ENCODE measurements around the gene RNF112. TPM values are rescaled to one million over a fixed set of nuclear protein-coding genes. Genes with fewer than 3 reads are reported as not detected.

Gene RNF112
- total RNA-seq, 1 donor: 0.21 TPM

- Histone ChIP-seq H3K4me3 (ENCODE audit: low read length) (no peak overlapping the region), H3K9me3 (ENCODE audit: low read depth, low read length) (no peaks in the 10 kb centered on the region), H3K4me1 (ENCODE audit: insufficient read depth, low read length) (peaks cover 60% of the 10 kb centered on the region), H3K27me3 (ENCODE audit: insufficient read depth, low read length) (no peaks in the 10 kb centered on the region)
These were observed 40.5 kb upstream of the RNF112 start for GRCh38 chr17:19370493-19370960.

- Histone ChIP-seq H3K4me3 (ENCODE audit: low read length) (no peak overlapping the region), H3K27me3 (ENCODE audit: insufficient read depth, low read length) (no peaks in the 10 kb centered on the region), H3K9me3 (ENCODE audit: low read depth, low read length) (no peaks in the 10 kb centered on the region), H3K4me1 (ENCODE audit: insufficient read depth, low read length) (peaks cover 64% of the 10 kb centered on the region)
These were observed 39.6 kb upstream of the RNF112 start for GRCh38 chr17:19371259-19372010.

- Histone ChIP-seq H3K4me1 (ENCODE audit: insufficient read depth, low read length) (peaks cover 69% of the 10 kb centered on the region), H3K4me3 (ENCODE audit: low read length) (no peak overlapping the region), H3K9me3 (ENCODE audit: low read depth, low read length) (no peaks in the 10 kb centered on the region), H3K27me3 (ENCODE audit: insufficient read depth, low read length) (no peaks in the 10 kb centered on the region)
These were observed 39.0 kb upstream of the RNF112 start for GRCh38 chr17:19372011-19372370.

- H3K4me3 ChIP-seq (ENCODE audit: low read length): no peak overlapping the region
These were observed 38.6 kb upstream of the RNF112 start for GRCh38 chr17:19372439-19372838.

GRCh38 chr17:19372866-19373504 lies 38.0 kb upstream of the RNF112 start:
- no peak overlapping the region for H3K4me3 ChIP-seq (ENCODE audit: low read length)
- H3K9me3 ChIP-seq (ENCODE audit: low read depth, low read length): no peaks in the 10 kb centered on the region
- H3K27me3 ChIP-seq (ENCODE audit: insufficient read depth, low read length): no peaks in the 10 kb centered on the region
- H3K4me1 ChIP-seq (ENCODE audit: insufficient read depth, low read length): peaks cover 68% of the 10 kb centered on the region

More at GRCh38 chr17:19372439-19372838, 38.6 kb upstream of the RNF112 start:
- Histone ChIP-seq H3K27me3 (ENCODE audit: insufficient read depth, low read length) (no peaks in the 10 kb centered on the region), H3K4me1 (ENCODE audit: insufficient read depth, low read length) (peaks cover 70% of the 10 kb centered on the region), H3K9me3 (ENCODE audit: low read depth, low read length) (no peaks in the 10 kb centered on the region)

GRCh38 chr17:19374136-19374535 lies 36.9 kb upstream of the RNF112 start:
- peaks cover 64% of the 10 kb centered on the region for H3K4me1 ChIP-seq (ENCODE audit: insufficient read depth, low read length)
- no peaks in the 10 kb centered on the region for H3K27me3 ChIP-seq (ENCODE audit: insufficient read depth, low read length)

GRCh38 chr17:19375732-19376131 lies 35.3 kb upstream of the RNF112 start:
- Histone ChIP-seq H3K4me1 (ENCODE audit: insufficient read depth, low read length) (peaks cover 54% of the 10 kb centered on the region), H3K27me3 (ENCODE audit: insufficient read depth, low read length) (no peaks in the 10 kb centered on the region), H3K4me3 (ENCODE audit: low read length) (no peak overlapping the region), H3K9me3 (ENCODE audit: low read depth, low read length) (no peaks in the 10 kb centered on the region)

More at GRCh38 chr17:19374136-19374535, 36.9 kb upstream of the RNF112 start:
- no peak overlapping the region for H3K4me3 ChIP-seq (ENCODE audit: low read length)
- no peaks in the 10 kb centered on the region for H3K9me3 ChIP-seq (ENCODE audit: low read depth, low read length)

GRCh38 chr17:19376811-19377210 lies 34.2 kb upstream of the RNF112 start:
- H3K4me3 ChIP-seq (ENCODE audit: low read length): no peak overlapping the region
- H3K9me3 ChIP-seq (ENCODE audit: low read depth, low read length): no peaks in the 10 kb centered on the region
- no peaks in the 10 kb centered on the region for H3K27me3 ChIP-seq (ENCODE audit: insufficient read depth, low read length)
- H3K4me1 ChIP-seq (ENCODE audit: insufficient read depth, low read length): peaks cover 43% of the 10 kb centered on the region

- no peaks in the 10 kb centered on the region for H3K27me3 ChIP-seq (ENCODE audit: insufficient read depth, low read length)
- H3K4me3 ChIP-seq (ENCODE audit: low read length): peak overlapping the region; percentile 78
- no peaks in the 10 kb centered on the region for H3K9me3 ChIP-seq (ENCODE audit: low read depth, low read length)
- peaks cover 34% of the 10 kb centered on the region for H3K4me1 ChIP-seq (ENCODE audit: insufficient read depth, low read length)
These were observed 33.2 kb upstream of the RNF112 start for GRCh38 chr17:19377602-19378415.

GRCh38 chr17:19378416-19379360 lies 32.3 kb upstream of the RNF112 start, which contains the start of gene MAPK7:
MAPK7 (plus strand) TSS chr17:19378498; CDS start chr17:19378901, 403 bp downstream.
- H3K4me1 ChIP-seq (ENCODE audit: insufficient read depth, low read length): peaks cover 25% of the 10 kb centered on the region
- H3K4me3 ChIP-seq (ENCODE audit: low read length): peak within 1 kb of the TSS; percentile 78
- H3K27me3 ChIP-seq (ENCODE audit: insufficient read depth, low read length): no peaks in the 10 kb centered on the region
- no peaks in the 10 kb centered on the region for H3K9me3 ChIP-seq (ENCODE audit: low read depth, low read length)

GRCh38 chr17:19379361-19380065 lies 31.5 kb upstream of the RNF112 start:
- Histone ChIP-seq H3K4me3 (ENCODE audit: low read length) (peak overlapping the region; percentile 78), H3K4me1 (ENCODE audit: insufficient read depth, low read length) (peaks cover 27% of the 10 kb centered on the region), H3K9me3 (ENCODE audit: low read depth, low read length) (no peaks in the 10 kb centered on the region), H3K27me3 (ENCODE audit: insufficient read depth, low read length) (no peaks in the 10 kb centered on the region)

- Histone ChIP-seq H3K27me3 (ENCODE audit: insufficient read depth, low read length) (no peaks in the 10 kb centered on the region), H3K9me3 (ENCODE audit: low read depth, low read length) (no peaks in the 10 kb centered on the region), H3K4me3 (ENCODE audit: low read length) (no peak overlapping the region), H3K4me1 (ENCODE audit: insufficient read depth, low read length) (peaks cover 39% of the 10 kb centered on the region)
These were observed 30.3 kb upstream of the RNF112 start for GRCh38 chr17:19380481-19381301.

GRCh38 chr17:19381361-19381740 lies 29.7 kb upstream of the RNF112 start:
- no peak overlapping the region for H3K4me3 ChIP-seq (ENCODE audit: low read length)
- H3K9me3 ChIP-seq (ENCODE audit: low read depth, low read length): no peaks in the 10 kb centered on the region
- no peaks in the 10 kb centered on the region for H3K27me3 ChIP-seq (ENCODE audit: insufficient read depth, low read length)
- peaks cover 42% of the 10 kb centered on the region for H3K4me1 ChIP-seq (ENCODE audit: insufficient read depth, low read length)
